ENCODE measurements around the gene ILK.

The ILK gene

DNA sequence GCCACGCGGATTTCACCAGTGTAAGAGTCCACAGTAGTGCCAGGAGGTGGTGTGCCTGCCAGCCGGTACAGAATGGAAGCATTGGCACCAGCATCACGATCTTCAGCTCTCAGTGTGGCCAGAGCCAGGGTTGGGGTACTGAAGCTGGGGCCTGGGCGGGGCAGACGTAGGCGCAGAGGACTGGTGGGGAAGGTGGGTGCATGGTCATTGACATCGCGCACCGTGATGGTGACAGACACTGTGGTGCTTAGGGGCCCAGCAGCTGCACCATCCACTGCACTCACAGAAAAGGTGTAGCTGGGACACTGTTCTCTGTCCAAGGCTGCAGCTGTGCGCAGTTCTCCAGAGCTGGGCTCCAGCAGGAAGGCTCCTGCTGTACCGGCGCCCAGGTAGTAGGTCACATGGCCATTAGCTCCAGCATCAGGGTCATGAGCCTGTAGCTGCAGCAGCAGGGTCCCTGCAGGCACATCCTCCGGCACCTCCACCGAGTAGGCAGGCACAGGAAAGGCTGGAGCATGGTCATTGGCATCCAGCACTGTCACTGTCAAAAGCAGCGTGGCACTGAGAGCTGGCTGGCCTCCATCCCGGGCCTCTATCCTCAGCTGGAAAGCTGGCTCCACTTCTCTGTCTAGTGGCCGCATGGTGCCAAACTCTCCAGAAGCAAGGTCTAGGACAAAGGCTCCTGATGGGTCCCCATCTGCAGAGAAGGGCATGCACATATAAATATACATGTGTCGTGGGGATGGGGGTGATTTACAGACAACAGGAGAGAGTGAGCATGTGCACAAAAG, 23.6 kb downstream of the ILK start:
- DNase-seq (ENCODE audit: low read depth in 2 of 2) = no peak
- no peak overlapping the region for H3K4me3 ChIP-seq (replicated peaks in 1 of 2; ENCODE audit: low read depth in 2 of 2, low read length in 2 of 2)
- TF ChIP-seq, protein P1, sequence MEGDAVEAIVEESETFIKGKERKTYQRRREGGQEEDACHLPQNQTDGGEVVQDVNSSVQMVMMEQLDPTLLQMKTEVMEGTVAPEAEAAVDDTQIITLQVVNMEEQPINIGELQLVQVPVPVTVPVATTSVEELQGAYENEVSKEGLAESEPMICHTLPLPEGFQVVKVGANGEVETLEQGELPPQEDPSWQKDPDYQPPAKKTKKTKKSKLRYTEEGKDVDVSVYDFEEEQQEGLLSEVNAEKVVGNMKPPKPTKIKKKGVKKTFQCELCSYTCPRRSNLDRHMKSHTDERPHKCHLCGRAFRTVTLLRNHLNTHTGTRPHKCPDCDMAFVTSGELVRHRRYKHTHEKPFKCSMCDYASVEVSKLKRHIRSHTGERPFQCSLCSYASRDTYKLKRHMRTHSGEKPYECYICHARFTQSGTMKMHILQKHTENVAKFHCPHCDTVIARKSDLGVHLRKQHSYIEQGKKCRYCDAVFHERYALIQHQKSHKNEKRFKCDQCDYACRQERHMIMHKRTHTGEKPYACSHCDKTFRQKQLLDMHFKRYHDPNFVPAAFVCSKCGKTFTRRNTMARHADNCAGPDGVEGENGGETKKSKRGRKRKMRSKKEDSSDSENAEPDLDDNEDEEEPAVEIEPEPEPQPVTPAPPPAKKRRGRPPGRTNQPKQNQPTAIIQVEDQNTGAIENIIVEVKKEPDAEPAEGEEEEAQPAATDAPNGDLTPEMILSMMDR (IDR thresholded peaks at IDR 0.05; ENCODE audit: low read depth, low read length) = no peak

DNA sequence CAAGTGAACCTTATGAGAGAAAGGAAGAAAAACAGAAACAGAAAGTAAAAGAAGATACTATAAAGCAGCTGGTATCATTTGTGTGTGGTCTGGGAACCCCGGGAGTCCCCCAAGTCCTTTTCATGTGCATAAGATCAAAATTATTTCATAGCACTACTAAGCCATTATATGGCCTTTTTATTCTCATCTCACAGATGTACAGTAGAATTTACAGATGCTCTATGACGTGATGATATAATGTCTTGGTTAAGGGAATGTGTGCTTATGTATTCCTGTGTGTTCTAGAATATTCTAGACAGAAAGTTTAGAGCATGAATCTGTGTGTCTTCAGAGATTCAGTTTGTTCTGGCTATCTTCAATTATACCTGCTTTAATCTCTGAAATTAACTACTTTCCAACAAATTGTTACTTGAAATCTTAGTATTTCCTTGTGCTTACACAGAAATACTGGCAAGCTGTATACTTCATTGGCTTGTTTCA, 24.2 kb downstream of the ILK start:
- TF ChIP-seq, protein P1 (IDR thresholded peaks at IDR 0.05; ENCODE audit: low read depth, low read length) = no peak
- no peak overlapping the region for H3K4me3 ChIP-seq (replicated peaks in 1 of 2; ENCODE audit: low read depth in 2 of 2, low read length in 2 of 2)
- DNase-seq (ENCODE audit: low read depth in 2 of 2) = no peak

DNA sequence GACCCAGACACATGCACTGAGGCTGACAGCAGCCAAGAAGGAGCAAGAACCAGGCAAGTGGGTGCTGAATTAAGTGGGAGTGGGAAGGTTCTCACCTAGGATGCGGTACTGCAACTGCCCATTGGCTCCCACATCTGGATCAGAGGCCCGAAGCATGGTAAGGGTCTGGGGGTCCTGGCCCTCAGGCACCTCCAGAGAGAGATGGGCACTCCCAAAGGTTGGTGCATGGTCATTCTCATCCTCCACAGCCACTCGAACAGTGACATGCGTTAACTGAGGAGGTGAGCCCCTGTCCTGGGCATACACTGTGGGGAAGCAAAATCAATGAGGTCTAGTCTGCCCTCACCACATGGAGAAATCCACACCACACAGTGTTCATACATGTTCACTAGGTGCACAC, 25.0 kb downstream of the ILK start:
- no peak for DNase-seq (ENCODE audit: low read depth in 2 of 2)
- H3K4me3 ChIP-seq (replicated peaks in 1 of 2; ENCODE audit: low read depth in 2 of 2, low read length in 2 of 2) = no peak overlapping the region
- TF ChIP-seq, protein P1 (IDR thresholded peaks at IDR 0.05; ENCODE audit: low read depth, low read length) = no peak

DNA sequence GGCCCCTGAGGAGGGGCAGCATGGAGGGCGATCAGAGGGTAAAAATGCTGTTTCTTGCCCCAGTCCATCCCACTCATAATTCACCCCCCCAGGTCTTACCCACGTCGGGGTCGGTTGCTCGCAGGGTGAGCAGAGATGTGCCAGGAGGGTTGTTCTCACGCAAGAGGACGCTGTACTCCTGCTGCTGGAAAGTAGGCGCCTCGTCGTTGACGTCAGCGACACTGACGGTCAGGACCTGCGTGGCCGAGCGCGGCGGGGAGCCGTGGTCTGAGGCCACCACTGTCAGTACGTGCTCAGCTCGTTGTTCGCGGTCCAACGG, 26.0 kb downstream of the ILK start:
- TF ChIP-seq, protein P1 (IDR thresholded peaks at IDR 0.05; ENCODE audit: low read depth, low read length) = no peak
- no peak overlapping the region for H3K4me3 ChIP-seq (replicated peaks in 1 of 2; ENCODE audit: low read depth in 2 of 2, low read length in 2 of 2)
- no peak for DNase-seq (ENCODE audit: low read depth in 2 of 2)

DNA sequence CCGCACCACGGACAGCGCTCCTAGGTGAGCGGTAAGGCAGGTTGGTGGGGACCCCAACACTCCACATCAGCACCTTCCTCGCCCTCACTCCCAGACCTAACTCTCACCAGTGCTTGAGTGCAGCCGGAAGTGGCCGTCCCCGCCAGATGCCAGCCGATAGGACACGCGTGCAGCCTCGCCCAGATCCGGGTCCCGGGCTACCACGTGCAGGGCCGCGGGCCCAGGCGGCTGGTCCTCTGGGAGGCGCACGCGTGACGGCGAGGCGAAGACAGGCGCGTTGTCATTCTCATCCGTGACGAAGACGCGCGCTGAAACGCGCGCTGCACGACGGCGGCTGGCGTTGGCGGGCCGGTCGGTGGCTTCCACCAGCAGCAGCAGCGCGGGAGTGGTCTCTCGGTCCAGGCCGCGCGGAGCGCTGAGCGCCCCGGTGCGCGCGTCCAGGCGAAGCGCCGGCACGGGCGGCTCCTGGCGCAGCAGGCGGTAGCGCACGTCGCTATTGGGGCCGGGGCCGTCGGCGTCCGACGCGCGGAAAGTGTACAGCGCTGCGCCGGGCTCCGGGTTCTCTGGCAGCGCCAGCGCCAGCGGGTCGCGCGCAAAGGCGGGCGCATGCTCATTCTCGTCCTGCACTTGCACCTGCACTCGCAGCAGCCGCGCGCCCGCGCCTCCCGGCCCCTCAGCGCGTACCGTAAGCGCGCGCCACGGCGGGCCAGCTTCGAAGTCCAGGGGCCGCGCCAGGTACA, 26.5 kb downstream of the ILK start:
- no peak overlapping the region for H3K4me3 ChIP-seq (replicated peaks in 1 of 2; ENCODE audit: low read depth in 2 of 2, low read length in 2 of 2)
- TF ChIP-seq, protein P1 (IDR thresholded peaks at IDR 0.05; ENCODE audit: low read depth, low read length) = no peak
- no peak for DNase-seq (ENCODE audit: low read depth in 2 of 2)

DNA sequence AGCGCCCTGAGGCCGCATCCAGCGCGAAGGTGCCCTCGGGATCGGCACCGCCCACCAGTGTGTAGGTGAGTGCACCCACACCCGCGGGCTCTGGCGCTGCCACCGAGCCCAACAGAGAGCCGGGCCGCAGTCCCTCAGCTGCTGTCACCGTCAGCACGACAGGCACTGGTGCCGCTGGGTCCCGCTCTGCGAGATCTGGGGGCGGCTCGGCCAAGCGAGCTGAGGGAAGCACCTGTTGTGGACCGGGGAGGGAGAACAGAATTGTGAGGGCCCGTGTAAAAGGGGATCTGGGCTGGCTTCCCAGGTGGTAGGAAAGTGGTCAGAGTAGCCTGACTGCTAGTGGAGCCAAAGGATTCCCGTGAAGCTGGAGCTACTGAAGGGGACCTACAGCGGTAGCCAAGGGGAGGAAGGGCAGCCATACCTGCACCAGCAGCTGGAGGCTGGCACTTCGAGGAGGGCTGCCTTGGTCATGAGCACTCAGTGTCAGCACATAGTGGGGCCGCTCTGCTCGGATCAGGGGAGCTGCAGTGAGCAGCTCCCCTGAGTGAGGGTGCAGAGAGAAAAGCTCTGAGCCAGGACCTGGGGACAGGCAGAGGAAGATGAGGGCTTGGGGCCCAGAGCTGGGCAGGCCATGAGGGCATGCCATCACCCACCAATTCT, 27.2 kb downstream of the ILK start:
- no peak overlapping the region for H3K4me3 ChIP-seq (replicated peaks in 1 of 2; ENCODE audit: low read depth in 2 of 2, low read length in 2 of 2)
- no peak for DNase-seq (ENCODE audit: low read depth in 2 of 2)
- TF ChIP-seq, protein P1 (IDR thresholded peaks at IDR 0.05; ENCODE audit: low read depth, low read length) = no peak
